Panc1 (cell line): ENCODE results near the gene MTA1.
A peak's percentile ranks its signal among the peaks of the same experiment; 100 is the strongest.

ENCODE experiments used
- POLR2AphosphoS5 ChIP-seq: IDR thresholded peaks from 2 replicates; pipeline ENCODE4 v1.6.1; 2012; ENCODE audit warnings: mild to moderate bottlenecking, low read depth, low read length, moderate library complexity
- TCF7L2 ChIP-seq: IDR thresholded peaks from 2 replicates; pipeline ENCODE4 v1.6.1; 2011; ENCODE audit warnings: mild to moderate bottlenecking, low read depth, low read length, inconsistent platforms
- TF ChIP-seq, protein P1 (sequence below): fragments of 450-650 bp; IDR thresholded peaks from 2 replicates; pipeline ENCODE4 v1.5.1; 2017; ENCODE audit warnings: mild to moderate bottlenecking
- TF ChIP-seq, protein P2 (sequence below), 2 experiments: IDR thresholded peaks; 2 replicates each; pipeline ENCODE4 v1.6.1; 2011 to 2012; ENCODE audit warnings: low read depth in 2 of 2, control low read depth in 1 of 2, low read length in 1 of 2, mild to moderate bottlenecking in 1 of 2, moderate library complexity in 1 of 2; ENCODE audit not compliant: insufficient read depth in 1 of 2

DNA sequence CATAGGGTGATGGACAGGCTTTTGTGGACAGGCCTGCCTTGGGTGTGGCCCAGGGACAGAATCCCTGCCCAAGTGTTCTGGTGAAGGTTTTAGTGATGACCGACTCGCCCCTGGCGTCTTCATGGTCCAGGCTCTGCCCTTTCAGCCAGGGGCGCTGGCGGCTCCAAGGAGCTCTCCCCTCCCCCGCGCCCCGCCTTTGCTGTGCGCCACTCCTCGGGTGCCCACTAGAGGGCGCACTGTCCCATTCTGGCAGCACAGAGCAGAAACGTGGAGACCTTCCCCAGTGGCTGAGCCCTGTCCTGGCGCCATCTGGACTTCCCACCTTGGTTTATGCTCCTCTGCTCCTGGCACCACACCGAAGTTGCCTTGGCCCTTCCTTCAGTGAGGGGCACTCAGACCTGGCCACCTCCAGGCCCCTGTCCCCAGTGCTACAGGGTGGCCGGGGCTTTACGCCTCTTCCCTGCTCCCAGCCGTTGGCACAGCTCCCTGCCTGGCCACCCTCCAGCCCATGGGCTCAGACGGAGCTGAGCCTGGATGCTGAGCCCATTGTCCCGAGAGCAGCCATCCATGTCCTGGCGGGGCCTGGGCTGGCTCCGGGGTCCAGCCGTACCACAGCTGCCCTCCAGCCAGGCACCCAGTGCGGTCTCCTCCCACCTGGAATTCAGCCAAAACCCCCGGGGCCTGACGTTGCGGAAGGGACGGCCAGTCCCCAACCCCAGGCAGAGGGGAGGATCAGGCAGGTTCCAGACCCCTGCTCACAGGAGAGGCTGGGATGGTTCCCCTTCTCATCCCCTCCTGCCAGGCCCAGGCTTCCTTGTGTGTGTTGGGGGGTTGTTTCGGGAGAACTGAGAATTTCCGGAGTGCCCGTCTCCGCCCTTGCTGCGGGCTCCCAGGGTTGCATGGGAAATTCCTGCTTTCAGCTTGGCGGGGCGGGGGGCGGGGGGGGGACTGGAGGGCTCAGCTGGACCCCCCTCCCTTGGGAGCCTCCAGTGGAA lies 61.5 kb downstream of the MTA1 start:
- TF ChIP-seq, protein P1, sequence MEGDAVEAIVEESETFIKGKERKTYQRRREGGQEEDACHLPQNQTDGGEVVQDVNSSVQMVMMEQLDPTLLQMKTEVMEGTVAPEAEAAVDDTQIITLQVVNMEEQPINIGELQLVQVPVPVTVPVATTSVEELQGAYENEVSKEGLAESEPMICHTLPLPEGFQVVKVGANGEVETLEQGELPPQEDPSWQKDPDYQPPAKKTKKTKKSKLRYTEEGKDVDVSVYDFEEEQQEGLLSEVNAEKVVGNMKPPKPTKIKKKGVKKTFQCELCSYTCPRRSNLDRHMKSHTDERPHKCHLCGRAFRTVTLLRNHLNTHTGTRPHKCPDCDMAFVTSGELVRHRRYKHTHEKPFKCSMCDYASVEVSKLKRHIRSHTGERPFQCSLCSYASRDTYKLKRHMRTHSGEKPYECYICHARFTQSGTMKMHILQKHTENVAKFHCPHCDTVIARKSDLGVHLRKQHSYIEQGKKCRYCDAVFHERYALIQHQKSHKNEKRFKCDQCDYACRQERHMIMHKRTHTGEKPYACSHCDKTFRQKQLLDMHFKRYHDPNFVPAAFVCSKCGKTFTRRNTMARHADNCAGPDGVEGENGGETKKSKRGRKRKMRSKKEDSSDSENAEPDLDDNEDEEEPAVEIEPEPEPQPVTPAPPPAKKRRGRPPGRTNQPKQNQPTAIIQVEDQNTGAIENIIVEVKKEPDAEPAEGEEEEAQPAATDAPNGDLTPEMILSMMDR, result peak; percentile 94
- no peak for TF ChIP-seq TCF7L2
- TF ChIP-seq, protein P2, sequence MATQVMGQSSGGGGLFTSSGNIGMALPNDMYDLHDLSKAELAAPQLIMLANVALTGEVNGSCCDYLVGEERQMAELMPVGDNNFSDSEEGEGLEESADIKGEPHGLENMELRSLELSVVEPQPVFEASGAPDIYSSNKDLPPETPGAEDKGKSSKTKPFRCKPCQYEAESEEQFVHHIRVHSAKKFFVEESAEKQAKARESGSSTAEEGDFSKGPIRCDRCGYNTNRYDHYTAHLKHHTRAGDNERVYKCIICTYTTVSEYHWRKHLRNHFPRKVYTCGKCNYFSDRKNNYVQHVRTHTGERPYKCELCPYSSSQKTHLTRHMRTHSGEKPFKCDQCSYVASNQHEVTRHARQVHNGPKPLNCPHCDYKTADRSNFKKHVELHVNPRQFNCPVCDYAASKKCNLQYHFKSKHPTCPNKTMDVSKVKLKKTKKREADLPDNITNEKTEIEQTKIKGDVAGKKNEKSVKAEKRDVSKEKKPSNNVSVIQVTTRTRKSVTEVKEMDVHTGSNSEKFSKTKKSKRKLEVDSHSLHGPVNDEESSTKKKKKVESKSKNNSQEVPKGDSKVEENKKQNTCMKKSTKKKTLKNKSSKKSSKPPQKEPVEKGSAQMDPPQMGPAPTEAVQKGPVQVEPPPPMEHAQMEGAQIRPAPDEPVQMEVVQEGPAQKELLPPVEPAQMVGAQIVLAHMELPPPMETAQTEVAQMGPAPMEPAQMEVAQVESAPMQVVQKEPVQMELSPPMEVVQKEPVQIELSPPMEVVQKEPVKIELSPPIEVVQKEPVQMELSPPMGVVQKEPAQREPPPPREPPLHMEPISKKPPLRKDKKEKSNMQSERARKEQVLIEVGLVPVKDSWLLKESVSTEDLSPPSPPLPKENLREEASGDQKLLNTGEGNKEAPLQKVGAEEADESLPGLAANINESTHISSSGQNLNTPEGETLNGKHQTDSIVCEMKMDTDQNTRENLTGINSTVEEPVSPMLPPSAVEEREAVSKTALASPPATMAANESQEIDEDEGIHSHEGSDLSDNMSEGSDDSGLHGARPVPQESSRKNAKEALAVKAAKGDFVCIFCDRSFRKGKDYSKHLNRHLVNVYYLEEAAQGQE (IDR thresholded peaks at IDR 0.05; ENCODE audit: insufficient read depth in 1 of 2, low read depth in 2 of 2, low read length in 1 of 2), result no peak
- TF ChIP-seq POLR2AphosphoS5, result peak; percentile 66
